HG03066 (cell line): ENCODE data around the gene APCS.

Experiments used
- ATAC-seq: cut with Tn5 transposase; IDR thresholded peaks from one replicate; pipeline ENCODE4 v1.9.1; 2021; ENCODE audit warnings: low read depth; ENCODE audit not compliant: unreplicated experiment

Gene APCS, protein sequence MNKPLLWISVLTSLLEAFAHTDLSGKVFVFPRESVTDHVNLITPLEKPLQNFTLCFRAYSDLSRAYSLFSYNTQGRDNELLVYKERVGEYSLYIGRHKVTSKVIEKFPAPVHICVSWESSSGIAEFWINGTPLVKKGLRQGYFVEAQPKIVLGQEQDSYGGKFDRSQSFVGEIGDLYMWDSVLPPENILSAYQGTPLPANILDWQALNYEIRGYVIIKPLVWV

DNA sequence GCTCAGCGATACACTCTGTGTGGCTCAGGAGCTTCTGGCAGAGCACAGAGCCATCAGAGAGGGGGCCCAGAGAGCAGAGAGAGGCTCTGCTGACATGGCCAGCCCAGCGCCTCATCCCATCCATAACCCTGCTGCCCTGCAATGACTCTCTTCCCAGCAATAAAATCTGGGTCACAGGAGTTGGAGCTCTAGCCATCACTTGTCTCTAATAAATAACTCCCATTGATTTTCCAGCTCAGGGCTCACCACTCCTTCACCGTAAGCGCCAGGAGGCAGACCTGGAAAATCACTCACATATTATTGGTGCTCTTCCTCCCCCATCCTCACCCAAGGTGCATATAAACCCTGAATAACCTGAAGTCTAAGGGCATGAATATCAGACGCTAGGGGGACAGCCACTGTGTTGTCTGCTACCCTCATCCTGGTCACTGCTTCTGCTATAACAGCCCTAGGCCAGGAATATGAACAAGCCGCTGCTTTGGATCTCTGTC, at the start of gene APCS:
TSS of gene APCS (plus strand) at position 366 of the 491 bp plus-strand sequence. CDS start at position 462, 96 bp downstream.
- ATAC-seq: no peak

DNA sequence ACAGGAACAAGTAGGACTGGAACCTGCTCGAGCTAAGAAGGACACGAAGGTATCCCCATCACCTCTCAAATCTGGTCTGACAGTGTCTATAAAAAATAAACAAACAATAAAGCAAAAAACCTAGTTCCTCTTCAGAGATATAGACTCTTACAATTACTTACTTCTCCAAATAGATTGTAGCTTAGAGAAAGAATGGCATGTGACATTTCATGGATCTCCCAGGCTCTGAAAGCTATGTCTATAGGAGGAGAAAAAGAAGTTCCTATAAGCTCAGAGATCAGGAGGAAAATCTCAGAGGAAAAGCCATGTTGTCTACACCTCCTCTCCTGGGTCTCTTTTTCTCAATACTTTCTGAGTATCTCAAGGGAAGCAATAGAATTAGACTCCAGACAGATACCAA, 39.5 kb upstream of the APCS start:
- no peak for ATAC-seq

DNA sequence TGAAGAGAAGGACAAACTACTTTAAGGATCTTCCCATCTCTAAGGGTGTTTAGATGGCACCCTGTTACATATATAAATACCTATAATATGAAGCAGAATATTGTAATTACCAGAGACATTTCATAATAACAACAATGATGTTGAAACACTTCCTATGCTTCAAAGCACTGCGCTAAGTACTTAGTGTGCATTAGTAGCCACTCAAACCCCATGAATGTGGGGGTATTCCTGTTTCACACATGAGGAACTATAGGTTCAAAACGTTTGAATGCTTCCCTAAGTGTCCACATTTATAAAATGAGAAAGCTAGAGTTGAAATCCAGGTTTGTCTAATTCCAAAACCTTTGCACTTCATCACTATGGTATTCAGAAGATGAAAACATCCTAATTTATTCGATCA, 33.4 kb upstream of the APCS start:
- no peak for ATAC-seq

DNA sequence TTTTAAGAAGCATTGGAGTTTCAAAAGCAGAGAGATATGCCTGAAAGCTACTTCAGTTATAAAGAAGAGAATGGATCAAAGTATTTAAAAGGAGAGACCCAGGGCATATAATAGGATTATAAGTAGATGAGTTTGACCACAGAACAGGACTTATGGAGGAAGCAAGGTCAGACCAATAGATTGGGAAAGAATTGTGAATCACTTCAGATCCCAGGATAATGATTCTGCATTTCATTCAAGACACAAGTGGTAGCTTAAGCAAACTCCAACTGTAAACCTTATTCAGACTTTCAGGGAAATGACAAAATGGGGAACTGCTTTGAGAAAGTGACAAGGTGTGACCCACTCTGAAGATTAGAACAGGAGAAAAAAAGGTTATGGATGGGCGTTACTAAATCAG, 32.9 kb upstream of the APCS start:
- no peak for ATAC-seq

DNA sequence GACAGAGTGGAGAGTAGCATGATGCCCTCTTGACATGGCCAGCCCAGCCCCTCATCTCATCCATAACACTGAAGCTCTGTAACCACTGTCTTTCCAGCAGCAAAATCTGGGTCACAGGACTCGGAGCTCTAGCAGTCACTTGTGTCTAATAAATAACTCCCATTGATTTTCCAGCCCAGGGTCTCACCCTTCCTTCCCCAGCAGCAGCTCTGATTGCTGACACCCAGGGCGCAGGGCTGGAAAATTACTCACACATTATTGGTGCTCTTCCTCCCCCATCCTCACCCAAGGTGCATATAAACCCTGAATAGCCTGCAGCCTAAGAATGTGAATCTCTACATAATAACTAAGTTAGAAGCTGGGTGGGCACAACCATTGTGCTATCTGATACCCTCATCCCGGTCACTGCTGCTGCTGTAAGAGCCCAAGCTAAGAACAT, 30.7 kb upstream of the APCS start:
- ATAC-seq: no peak

DNA sequence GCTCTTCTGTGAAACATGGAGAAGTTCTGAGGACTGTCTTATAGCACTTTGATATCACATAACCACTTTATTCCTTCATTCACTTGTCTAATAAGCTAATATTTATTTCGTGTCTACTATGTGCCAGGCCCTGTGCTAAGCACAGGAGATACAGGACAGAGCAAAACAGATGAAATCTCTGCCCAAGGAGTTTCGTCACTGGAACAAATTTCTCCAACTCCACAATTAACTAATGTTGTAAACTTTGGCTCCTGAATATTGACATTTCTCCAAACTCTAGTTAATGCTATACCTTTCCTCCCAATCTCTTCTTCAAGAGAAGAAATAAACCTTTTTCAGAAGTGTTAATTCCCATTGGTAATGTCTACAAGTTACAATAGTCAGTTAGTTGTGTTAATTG, 27.0 kb upstream of the APCS start:
- no peak for ATAC-seq

DNA sequence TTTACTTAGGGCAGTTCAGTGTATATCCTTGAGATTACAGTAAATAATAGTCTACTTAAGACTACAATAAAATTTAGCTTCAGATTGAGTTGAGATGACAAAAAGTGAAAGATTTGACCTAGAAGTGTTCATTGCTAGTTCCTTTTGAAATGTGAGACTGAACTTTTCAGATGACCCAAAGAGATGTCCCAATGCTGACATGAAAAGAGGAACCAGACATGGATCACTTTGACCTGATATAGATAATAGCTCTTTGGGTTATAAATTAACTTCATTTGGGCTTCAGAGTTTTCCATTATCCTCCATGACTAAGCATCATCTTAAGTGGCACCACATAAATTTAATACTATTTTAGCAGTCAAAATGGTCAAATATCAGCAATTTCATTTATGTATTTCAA, 26.1 kb upstream of the APCS start:
- ATAC-seq: no peak

DNA sequence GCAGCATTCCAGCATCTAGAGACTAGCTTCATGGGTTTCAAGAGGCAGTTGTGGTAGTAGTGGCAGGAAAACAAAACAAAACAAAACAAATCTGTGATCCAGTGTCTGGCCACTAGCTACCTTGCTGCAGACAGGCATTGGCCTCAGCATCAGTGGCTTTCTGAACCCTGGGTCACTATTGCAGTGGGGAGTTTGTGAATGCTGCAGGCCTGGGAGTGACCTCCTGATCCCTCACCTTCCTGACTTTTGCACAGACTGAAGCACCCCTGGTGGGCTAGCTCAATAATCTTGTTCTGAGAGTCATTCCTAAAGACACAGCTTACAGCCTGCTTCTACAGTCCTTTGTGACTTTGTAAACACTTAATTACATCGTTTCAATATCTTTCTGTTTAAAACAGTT, 24.9 kb upstream of the APCS start:
- no peak for ATAC-seq

DNA sequence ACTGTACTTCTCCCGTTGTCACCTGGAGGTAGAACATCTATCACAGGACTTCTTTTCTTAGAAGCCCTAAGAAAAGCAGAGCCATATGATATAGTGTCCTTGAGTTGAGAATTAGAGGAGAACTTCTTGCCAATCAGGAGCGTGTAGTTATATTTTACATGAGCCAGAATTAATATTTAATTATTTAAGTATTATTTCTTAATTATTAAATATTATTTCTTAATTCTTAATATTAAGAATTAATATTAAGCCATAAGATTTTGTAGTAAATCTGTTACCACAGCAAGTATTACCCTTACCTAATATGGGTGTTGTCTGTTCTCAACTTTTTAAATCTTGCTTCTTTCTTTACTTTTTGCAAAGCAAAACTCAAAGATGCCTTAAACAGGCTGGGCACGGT, 10.2 kb upstream of the APCS start:
- no peak for ATAC-seq

DNA sequence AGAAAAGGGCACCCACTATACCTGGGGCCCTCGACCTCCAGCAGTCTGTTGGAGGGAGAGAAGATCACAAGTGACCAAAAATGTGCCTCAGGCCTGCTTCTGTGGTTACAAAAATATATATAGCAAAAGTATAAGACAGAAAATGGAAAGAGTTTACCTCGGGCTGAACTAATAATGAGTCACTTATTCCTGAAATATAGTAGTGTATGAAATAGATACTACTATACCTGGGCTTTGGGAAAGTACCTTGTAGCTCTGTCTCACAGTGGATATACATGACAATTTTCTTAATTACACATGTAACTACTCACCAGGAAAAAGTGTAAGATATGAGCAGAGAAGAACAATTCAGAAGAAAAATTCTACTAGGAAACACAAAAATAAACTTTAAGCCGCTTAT, 7.3 kb upstream of the APCS start:
- ATAC-seq: no peak

DNA sequence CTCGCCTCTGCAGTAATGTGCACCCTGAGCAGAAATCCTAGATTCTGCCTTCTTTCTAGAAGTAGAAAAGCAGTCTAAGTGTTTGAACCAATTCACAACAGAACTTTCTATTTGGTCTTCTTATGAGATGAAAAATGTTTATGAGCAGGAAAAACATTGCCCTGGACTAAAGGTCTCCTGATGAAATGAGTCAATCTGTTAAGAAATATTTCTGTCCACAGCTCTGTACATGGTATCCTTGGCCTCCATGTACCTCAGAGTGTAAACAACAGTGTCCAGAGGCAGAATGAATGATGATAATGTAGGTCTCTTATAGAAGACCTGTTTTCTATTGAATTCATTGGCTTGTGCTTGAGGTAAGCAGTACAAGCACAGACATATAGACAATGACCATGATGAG, 6.2 kb upstream of the APCS start:
- ATAC-seq: no peak

DNA sequence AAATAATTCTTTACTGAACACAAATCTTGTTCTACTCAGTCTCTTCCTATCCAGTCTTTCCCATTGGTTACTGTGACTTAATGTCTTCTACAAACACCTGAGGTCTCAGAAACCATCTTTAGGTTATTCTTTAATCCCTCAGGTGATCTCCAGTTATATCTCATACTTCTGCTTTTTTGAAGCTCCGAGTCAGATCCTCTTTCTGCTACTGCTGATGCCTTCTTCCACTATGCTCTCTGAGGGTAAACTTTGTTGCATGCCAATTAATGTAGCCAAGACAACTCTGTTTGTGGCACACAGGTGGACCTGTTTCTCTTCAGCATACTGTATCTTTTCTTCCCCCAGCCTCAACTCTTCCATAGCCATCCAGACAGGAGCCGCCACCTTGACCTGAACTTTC, 3.1 kb upstream of the APCS start:
- no peak for ATAC-seq

DNA sequence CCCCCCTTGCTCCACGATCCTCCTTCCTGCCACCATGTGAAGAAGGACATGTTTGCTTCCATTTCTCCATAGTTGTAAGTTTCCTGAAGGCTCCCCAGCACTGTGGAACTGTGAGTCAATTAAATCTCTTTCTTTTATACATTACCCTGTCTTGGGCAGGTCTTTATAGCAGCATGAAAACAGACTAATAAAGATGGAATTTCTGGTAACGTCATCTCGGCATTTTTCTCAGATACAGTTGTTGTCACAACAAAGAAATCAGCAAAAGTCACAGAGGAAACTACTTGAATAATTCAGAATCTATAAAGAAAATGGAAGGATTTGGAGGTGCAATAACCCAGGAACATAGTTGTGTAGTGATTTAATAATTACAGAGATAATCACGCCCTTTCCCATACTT, 4.4 kb downstream of the APCS start:
- ATAC-seq: no peak

DNA sequence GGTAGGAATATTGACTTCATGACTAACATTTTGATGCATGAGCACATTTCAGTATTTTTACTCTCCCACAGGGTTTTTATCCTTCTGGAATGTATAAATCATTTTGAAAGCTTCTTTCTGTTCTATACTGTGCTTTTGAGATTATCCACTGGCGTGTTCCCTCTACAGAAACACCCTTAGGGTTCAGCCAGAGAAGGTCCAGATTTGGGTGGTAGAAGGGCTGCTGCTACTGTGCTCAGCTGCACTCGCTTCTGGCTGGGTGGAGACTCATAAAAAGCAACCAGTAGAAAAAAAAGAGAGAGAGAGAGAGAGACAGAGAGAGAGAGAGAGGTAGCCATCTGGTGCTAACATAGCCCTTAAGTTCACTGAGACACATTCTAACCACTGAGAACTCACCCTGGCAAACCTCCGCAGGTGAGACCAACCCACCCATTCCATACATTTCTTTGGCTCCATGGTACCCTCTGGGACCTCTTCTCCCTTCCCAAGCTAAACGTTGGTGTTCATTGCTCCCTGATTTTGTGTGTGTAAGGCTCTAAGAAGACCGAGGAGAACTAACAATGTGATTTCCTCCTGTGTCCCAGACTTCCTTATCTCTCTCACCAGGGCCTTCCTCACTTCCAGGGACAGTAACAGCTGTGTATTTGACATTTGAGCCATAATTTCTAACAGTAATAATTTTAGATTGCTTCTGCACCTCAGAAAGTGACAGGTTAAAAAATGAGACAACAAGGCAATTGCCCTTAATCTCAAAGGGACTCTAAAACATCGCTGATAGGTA, 7.2 kb downstream of the APCS start:
- no peak for ATAC-seq

DNA sequence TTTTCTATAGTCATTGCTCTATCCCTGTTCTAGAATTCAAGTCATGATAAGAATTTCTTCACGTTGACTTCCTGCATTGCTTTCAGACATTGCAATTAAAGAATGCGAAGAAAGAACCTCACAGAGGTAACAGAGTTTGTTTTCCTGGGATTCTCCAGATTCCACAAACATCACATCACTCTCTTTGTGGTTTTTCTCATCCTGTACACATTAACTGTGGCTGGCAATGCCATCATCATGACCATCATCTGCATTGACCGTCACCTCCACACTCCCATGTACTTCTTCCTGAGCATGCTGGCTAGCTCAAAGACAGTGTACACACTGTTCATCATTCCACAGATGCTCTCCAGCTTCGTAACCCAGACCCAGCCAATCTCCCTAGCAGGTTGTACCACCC, 10.6 kb downstream of the APCS start:
- ATAC-seq: no peak

DNA sequence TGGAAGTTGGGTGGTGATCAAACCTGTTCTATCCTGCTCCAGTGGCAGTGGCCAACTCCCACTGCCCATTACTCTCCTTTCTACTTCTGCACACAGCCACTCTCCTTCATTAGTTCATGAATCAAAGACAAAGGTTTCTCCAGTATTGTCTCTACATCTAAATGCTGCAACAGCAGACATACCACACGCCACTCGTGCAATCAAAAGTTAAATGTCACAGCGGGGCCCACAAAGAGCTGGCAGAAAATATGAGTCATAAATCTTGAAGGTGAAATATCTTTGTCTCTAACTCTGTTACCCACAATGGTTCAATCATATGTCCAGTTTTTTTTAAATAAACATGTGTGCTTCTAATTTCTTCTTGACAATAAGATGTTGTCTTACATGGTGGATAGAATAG, 13.3 kb downstream of the APCS start:
- ATAC-seq: no peak

DNA sequence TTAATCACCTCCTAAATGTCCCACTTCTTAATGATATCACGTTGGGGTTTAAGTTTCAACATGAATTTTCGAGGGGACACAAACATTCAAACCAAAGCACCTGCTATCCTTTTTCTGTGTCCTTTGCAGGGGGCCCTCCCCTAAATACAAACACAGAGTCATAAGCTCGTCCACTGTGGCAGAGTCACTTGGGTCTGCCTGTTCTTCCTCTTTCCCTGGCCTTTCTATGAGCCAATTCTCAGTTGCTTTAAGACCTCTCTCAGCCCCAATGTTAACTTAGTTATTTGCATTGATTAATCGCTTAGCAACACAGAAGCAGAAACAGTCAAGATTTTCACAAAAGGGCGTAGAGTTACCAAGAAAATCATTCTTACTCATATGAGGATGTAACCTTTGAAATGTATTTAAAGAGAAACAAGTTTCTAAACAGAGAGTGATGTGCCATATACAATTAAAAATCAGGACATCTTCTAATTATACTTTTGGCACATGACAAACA, 14.9 kb downstream of the APCS start:
- no peak for ATAC-seq

DNA sequence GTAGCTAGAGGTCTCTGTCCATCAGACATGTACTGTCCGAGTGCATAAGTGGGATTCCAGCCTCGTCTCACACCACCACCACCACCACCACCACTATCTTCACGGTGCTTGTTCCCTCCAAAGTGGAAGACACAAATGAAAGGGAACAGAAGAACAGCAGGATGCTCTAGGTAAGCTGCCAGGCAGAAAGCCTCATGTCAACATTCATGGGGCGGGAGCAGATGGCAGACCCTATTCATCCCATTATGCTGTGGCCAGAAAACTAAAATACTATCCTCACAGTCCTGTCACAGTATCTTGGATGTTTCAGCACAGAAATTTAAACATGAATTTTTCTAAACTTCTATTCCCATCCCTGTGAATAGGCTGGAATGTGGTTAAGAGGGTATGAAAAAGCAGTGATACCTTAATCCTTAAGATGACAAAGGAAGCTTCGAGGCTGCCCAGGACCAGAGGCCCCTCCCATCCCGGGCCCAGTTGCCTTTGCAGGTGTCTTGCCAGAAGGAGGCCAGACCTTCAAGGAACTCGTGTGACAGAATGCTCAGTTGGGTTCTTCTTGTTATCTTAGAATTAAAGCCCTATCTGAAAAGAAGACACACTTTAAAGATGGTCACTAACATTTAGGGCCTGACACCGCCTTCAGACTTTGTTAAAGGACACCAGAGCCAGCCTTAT, 24.7 kb downstream of the APCS start:
- no peak for ATAC-seq

DNA sequence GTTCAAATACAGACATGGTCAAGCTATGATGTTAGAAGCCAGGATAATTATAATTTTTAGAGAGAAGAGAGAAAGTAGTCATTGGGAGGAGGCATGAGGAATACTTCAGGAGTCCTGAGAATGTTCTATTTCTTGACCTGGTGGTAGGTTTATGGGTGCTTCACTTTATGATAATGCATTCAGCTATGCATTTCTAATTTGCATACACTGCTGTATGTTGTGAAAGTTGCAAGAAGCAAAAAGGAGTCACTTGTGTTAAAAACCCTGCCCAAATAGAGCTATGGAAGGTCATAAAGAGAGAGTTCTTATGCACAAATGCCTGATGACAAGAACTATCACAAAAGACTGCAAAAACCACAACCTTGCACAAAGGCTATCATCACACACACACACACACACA, 45.3 kb downstream of the APCS start:
- no peak for ATAC-seq
